ENCODE data around the gene MOB1B.
A peak's percentile ranks its signal among the peaks of the same experiment; 100 is the strongest.
"Not testable (repeated sequence)": the region's sequence is repeated elsewhere in the genome, so short reads cannot be mapped to it uniquely, and the experiment has no call there.

Gene MOB1B

GRCh38 chr4:70901984-70902576, at the start of gene MOB1B:
Gene MOB1B, plus strand, starts transcription at chr4:70902369. Its CDS starts 168 bp downstream, at chr4:70902537.
- peak; percentile 79 for DNase-seq (ENCODE audit: low spot score)

DNA sequence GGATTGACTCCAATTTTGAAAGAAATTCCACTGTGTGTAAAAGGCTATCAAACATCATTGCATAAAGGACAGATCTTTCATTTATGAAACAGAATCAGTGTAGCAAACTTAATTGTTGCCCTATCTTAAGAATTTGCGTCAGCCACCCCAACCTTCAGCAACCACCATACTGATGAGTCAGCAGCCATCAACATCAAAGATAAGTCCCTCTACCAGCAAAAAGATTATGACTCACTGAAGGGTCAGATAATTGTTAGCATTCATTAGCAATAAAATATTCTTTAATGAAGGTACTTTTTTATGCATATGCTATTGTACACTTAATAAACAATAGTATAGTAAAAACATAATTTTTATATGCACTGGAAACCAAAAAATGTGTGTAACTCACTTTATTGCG, 46.7 kb upstream of the MOB1B start:
- no peak for DNase-seq (ENCODE audit: low spot score)

DNA sequence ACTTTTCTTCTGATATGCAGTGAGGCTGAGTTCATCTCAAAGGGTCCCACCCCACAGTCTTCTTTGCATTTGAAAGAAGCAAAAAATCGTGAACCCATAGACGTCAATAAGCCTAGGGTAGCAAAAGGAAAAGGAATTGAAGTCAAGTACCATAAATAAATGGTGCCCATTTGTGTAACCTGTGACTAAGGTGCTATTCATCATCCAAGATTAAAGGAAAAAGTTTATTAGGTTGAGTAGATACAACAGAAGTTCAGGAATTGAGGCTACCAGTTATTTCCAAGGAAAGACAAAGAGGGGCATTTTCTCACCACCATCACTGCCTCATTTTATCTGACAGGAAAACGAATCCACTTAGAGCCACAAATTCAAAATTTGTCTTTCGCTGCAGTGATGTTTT, 43.7 kb upstream of the MOB1B start:
- no peak for DNase-seq (ENCODE audit: low spot score)

DNA sequence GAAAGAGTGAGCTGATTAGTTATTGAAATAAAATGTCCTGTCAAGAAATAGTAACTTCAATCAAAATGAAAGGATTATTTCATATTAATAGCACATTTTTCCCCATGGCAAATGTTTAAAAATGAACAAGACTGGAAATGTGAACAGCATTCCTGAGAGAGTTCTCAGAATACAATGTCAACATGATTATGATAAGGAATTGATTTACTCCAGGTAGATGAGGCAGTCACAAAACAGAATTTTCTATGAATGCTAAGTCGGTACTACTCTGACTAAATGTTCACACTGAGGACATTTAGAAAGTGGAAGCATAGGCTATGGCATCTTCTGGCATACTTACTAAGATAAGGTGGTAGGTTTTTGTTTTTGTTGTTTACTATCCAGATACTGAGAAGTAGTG, 43.1 kb upstream of the MOB1B start:
- DNase-seq (ENCODE audit: low spot score): no peak

- no peak for DNase-seq (ENCODE audit: low spot score)
These were observed 38.9 kb upstream of the MOB1B start for GRCh38 chr4:70863099-70863790.

GRCh38 chr4:70868778-70869177, 33.4 kb upstream of the MOB1B start:
- DNase-seq (ENCODE audit: low spot score): no peak

DNA sequence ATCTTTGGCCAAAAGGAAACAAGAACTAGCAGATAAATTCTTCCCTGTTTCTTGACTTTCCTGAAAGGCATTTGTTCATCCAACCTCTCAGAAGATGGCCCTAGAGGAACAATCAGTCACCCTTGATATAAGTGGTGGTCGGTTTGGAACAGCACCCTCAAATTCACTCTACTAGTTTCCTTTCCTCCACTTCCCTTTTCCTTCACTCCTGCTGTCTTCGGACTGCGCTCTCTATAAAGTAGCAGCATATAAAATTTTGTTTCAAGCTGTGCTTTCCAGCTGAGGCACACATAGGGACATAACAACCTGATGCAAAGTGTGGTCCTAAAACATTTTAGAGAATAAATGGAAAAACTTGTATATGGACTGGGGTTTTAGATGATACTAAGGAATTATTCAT, 29.0 kb upstream of the MOB1B start:
- DNase-seq (ENCODE audit: low spot score): no peak

DNA sequence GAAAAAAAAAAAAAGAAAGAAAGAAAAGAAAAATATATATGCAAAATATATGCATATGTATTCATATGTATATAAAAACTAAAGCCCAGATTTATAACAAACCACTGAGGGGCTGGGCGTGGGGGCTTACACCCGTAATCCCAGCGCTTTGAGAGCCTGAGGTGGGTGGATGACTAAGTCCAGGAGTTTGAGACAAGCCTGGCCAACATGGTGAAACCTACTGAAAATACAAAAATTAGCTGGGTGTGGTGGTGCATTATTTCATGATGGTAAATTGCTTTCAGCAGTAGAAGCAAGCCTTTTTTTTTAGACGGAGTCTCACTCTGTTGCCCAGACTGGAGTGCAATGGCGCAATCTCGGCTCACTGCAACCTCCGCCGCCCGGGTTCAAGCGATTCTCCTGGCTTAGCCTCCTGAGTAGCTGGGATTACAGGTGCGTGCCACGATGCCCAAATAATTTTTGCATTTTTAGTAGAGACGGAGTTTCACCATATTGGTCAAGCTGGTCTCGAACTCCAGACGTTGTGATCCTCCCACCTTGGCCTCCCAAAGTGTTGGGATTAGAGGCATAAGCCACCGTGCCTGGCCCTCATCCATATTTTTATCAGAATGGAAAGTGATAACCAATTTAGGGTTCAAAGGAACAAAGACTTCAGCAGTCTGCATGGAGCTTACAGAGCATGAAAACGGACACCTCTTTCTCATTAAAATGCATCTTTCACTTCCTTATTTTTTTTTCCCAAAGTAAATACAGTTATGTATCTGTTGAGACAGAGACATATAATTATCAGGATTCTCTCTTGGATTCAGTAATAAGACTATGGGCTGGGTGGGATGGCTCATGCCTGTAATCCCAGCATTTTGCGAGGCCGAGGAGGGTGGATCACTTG, 27.7 kb upstream of the MOB1B start:
- DNase-seq (ENCODE audit: low spot score): no peak

DNA sequence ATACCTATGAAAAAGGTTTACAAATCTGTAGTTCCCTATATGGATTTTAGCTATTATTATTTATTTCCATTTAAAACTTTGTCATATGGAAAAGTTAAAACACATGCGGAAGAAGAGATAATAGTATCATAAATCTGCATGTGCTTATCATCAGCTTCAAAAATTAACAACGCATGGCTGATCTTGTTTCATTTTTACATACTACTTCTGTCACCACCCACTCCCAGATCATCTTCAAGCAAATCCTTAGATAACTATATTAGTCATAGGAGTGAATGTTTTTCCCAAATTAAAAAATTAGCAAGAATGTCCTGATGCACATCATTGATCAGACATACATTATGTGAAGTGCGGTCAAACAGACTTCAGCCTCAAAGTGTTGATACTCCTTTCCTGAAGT, 24.6 kb upstream of the MOB1B start:
- no peak for DNase-seq (ENCODE audit: low spot score)

GRCh38 chr4:70880739-70881138, 21.4 kb upstream of the MOB1B start:
- DNase-seq (ENCODE audit: low spot score): no peak

- DNase-seq (ENCODE audit: low spot score): no peak
These were observed 17.0 kb upstream of the MOB1B start for GRCh38 chr4:70885174-70885573.

GRCh38 chr4:70892086-70892769, 9.9 kb upstream of the MOB1B start:
- peak; percentile 25 for DNase-seq (ENCODE audit: low spot score)

DNA sequence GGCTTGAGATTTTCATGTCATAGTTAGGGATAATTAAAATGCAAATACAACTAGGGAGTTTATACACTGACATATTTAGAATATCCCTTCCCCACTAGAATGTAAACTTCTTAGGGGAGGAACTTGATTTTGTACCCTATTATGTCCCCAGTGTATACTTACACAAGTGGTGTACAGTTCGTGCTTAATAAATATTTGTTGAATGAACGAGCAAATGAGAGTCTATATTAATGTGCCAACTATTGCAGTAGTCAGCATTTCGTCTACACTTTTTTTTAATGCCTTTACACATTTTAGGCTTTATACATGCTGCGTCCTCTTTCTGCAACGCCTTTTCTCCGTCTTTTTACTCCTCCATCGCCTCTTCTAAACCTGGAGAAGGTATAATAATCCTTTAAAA, 8.4 kb upstream of the MOB1B start:
- no peak for DNase-seq (ENCODE audit: low spot score)

GRCh38 chr4:70895405-70895804, 6.8 kb upstream of the MOB1B start:
- peak; percentile 20 for DNase-seq (ENCODE audit: low spot score)

GRCh38 chr4:70895811-70896491, 6.2 kb upstream of the MOB1B start:
- no peak for DNase-seq (ENCODE audit: low spot score)

DNA sequence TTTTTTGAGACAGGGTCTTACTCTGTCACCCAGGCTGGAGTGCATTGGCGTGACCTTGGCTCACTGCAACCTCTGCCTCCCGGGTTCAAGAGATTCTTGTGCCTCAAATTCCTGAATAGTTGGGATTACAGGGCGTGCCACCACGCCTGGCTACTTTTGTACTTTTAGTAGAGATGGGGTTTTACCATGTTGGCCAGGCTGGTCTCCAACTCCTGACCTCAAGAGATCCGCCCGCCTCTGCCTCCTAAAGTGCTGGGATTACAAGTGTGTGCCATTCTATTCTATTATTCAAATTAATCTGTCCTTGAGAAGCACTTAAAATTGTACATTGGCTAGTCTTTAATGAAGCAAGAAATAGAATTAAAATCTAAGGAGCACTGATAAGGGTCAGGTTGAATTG, 3.6 kb upstream of the MOB1B start:
- DNase-seq (ENCODE audit: low spot score): not testable (repeated sequence)

GRCh38 chr4:70901607-70901983, 574 bp upstream of the MOB1B start:
- peak; percentile 55 for DNase-seq (ENCODE audit: low spot score)

DNA sequence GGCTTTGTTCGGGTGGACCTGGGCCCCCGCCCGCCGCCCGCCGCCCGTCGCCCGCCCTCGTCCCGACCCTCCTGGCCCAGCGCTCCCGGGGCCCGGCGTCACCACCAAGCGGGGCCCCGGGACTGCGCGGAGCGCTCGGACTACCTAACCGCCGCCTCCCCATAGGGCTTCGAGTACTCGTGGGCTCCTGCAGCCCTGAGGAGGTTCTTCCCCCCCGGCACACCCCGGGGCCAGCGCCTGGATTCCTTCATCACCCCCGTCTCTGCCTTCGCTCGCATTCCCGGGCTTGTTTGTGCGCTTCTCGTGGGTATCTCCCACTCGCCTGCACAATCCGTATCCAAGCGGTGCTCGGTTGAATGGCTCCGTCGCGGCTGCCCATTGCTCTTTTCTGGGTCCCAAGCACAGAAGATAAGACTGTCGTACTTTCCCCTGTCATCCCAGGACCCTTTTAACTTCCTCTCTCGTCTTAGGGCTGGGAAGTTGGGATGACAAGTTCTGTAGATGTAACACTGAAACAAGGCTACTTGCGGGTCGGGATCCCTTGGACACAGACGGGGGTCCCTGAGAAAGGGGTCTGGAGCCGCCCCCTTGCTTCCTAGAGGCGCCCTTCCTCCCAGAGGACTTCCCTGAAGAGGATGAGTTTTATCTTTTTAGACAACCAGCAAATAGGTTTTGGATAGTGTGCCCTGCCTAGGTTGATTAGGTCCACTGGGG, 565 bp downstream of the MOB1B start:
- DNase-seq (ENCODE audit: low spot score): peak; percentile 44

- DNase-seq (ENCODE audit: low spot score): peak; percentile 38
These were observed 1.1 kb downstream of the MOB1B start for GRCh38 chr4:70903291-70903603.

- no peak for DNase-seq (ENCODE audit: low spot score)
These were observed 6.9 kb downstream of the MOB1B start for GRCh38 chr4:70908993-70909556.

GRCh38 chr4:70914000-70914399, 11.8 kb downstream of the MOB1B start:
- no peak for DNase-seq (ENCODE audit: low spot score)

Data from pons (tissue), 1 donor.